Natural killer cell treated with Interleukin-12 subunit alpha and Interleukin-12 subunit beta and Interleukin-15 and Interleukin-18, amount 100 ng/mL, for 72 hours (primary cell): ENCODE measurements around the gene VHLL. TPM values are rescaled to one million over a fixed set of nuclear protein-coding genes. Genes with fewer than 3 reads are reported as not detected.

ENCODE experiments used
- ATAC-seq, 2 donors: fragments of 150-1000 bp; cut with Tn5 transposase in 1 of 2; sonication (Bioruptor Pico), chemical (Tn5 transposase) in 1 of 2; 2 replicates each; pipeline ENCODE4 v1.10.0; 2021
- DNase-seq: peaks from one replicate; pipeline ENCODE4 v3.0.0; 2022; ENCODE audit warnings: low spot score
- H3K27ac Mint-ChIP-seq, 2 donors: 1 replicate in 1 of 2; 2 replicates in 1 of 2; pipeline ENCODE4 v1.8.0; 2022; ENCODE audit warnings: mixed read lengths in 2 of 2, mild to moderate bottlenecking in 1 of 2, moderate library complexity in 1 of 2
- H3K27me3 Mint-ChIP-seq, 2 donors: 1 replicate in 1 of 2; 2 replicates in 1 of 2; pipeline ENCODE4 v1.8.0; 2022; ENCODE audit warnings: mixed read lengths in 2 of 2
- H3K36me3 Mint-ChIP-seq: one replicate; pipeline ENCODE4 v1.8.0; 2022; ENCODE audit warnings: mixed read lengths
- H3K4me1 Mint-ChIP-seq, 2 donors: 1 replicate in 1 of 2; 2 replicates in 1 of 2; pipeline ENCODE4 v1.8.0; 2022; ENCODE audit warnings: low read depth in 2 of 2, mixed read lengths in 2 of 2, mild to moderate bottlenecking in 1 of 2
- H3K4me3 Mint-ChIP-seq: one replicate; pipeline ENCODE4 v1.8.0; 2022; ENCODE audit warnings: mixed read lengths
- H3K9me3 Mint-ChIP-seq: 2 replicates; pipeline ENCODE4 v1.8.0; 2022; ENCODE audit warnings: mixed read lengths
- total RNA-seq, 2 donors: library from RNA; stranded (reverse); gene quantifications; one replicate each; pipeline ENCODE4 v1.2.3, GENCODE V29; 2022

Gene VHLL
- total RNA-seq, 2 donors from 2014 or later = not detected

- Mint-ChIP-seq H3K27me3 (no peaks in the 10 kb centered on the region), H3K4me3 (peak overlapping the region; percentile 99), H3K4me1 (peaks cover 31 to 35% of the 10 kb centered on the region in 2 donors), H3K27ac (peak overlapping the region; percentile 93 to 98), H3K9me3 (no peaks in the 10 kb centered on the region), H3K36me3 (peaks cover 3% of the 10 kb centered on the region)
- DNase-seq (no peak), ATAC-seq (no peak)
Observed at GRCh38 chr1:156283521-156283920, 15.6 kb downstream of the VHLL start.

GRCh38 chr1:156282479-156283222 lies 16.5 kb downstream of the VHLL start, which contains the start of gene SMG5:
SMG5 (minus strand) TSS chr1:156282825; CDS start chr1:156282680, 145 bp downstream.
- DNase-seq (peak; percentile 97), ATAC-seq (peak; percentile 93 to 97)
- Mint-ChIP-seq H3K9me3 (no peaks in the 10 kb centered on the region), H3K27ac (peak within 1 kb of the TSS; percentile 93 to 98), H3K4me3 (peak within 1 kb of the TSS; percentile 99), H3K4me1 (peaks cover 35 to 37% of the 10 kb centered on the region in 2 donors), H3K27me3 (no peaks in the 10 kb centered on the region), H3K36me3 (peaks cover 11% of the 10 kb centered on the region)

DNA sequence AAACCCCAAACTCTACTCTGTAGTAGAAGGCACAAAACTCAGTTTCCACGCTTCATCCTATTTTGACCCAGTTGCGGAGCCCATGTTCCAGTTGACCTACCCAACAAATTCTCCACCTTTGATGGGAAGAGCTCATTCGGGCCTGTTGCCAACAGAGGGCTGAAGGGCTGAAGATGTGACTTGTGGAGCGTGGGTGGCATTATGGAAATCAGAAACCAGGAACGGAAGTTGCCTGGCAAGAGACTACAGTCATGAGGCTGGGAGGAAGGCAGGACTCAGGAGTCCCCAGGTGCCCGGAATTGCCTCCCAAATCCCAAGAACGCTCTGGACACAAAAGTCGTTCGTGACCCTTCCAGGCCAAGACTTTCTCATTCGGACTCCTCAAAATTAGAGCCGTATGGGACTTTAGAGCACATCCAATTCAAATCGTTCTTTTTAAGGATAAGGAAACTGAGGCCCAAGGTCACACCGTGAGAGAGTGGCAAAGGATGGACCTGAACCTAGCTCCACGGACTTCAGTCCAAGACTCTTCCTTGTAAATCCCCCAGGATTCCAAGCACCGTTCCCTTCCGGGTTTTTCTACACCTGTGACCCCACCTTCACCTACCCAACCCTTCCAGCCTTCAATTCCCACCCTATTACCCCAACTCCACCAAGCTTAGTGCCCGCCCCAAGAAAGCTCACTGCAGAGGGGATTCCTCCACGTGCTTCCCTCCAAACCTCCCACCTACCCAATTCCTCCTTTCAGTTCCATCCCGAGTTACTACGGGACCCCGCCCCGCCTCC lies 17.2 kb downstream of the VHLL start:
- no peak for DNase-seq
- Mint-ChIP-seq H3K4me3 (peak overlapping the region; percentile 99), H3K9me3 (no peaks in the 10 kb centered on the region), H3K36me3 (peaks cover 15% of the 10 kb centered on the region), H3K27ac (peak overlapping the region; percentile 93 to 98), H3K4me1 (peaks cover 35 to 42% of the 10 kb centered on the region in 2 donors), H3K27me3 (no peaks in the 10 kb centered on the region)
- ATAC-seq = no peak

GRCh38 chr1:156281281-156281680 lies 17.8 kb downstream of the VHLL start:
- Mint-ChIP-seq H3K9me3 (no peaks in the 10 kb centered on the region), H3K4me3 (peak overlapping the region; percentile 99), H3K27ac (peak overlapping the region; percentile 93 to 98), H3K27me3 (no peaks in the 10 kb centered on the region), H3K4me1 (peaks cover 35 to 42% of the 10 kb centered on the region in 2 donors), H3K36me3 (peaks cover 15% of the 10 kb centered on the region)
- ATAC-seq (peak in 1 of 2 donors; percentile 70), DNase-seq (no peak)

GRCh38 chr1:156279837-156280236 lies 19.3 kb downstream of the VHLL start:
- H3K36me3 Mint-ChIP-seq = peaks cover 20% of the 10 kb centered on the region
- no peaks in the 10 kb centered on the region for H3K9me3 Mint-ChIP-seq
- H3K4me3 Mint-ChIP-seq = peak overlapping the region; percentile 99
- no peak for ATAC-seq
- peak overlapping the region in 1 of 2 donors; percentile 21 for H3K27ac Mint-ChIP-seq
- no peaks in the 10 kb centered on the region for H3K27me3 Mint-ChIP-seq
- H3K4me1 Mint-ChIP-seq = peaks cover 35 to 42% of the 10 kb centered on the region in 2 donors
- DNase-seq = no peak

DNA sequence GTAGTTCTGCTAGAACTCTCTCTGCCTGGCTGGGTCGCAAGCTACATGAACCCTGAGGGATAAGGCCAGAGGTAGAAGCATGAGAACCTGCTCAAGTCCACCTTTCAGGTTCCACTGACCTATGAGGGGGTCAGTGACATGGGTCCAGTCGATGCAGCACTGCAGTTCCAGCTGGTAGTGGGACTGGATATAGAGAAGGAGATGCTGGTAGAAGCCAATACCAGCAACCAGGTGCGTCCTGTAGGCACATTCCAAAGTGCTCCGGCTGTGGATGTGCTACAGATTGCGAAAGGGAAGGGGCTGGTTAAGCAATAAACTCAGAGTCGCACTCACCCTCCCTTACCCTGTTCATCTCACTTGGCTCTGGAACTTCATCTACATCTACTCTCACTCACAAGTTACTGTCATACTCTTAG lies 22.1 kb downstream of the VHLL start:
- ATAC-seq = no peak
- DNase-seq = no peak
- no peak overlapping the region for H3K4me3 Mint-ChIP-seq
- H3K27ac Mint-ChIP-seq = peak overlapping the region in 1 of 2 donors; percentile 52
- no peaks in the 10 kb centered on the region for H3K9me3 Mint-ChIP-seq
- H3K4me1 Mint-ChIP-seq = peaks cover 17 to 27% of the 10 kb centered on the region in 2 donors
- H3K27me3 Mint-ChIP-seq = no peaks in the 10 kb centered on the region
- H3K36me3 Mint-ChIP-seq = peaks cover 40% of the 10 kb centered on the region

DNA sequence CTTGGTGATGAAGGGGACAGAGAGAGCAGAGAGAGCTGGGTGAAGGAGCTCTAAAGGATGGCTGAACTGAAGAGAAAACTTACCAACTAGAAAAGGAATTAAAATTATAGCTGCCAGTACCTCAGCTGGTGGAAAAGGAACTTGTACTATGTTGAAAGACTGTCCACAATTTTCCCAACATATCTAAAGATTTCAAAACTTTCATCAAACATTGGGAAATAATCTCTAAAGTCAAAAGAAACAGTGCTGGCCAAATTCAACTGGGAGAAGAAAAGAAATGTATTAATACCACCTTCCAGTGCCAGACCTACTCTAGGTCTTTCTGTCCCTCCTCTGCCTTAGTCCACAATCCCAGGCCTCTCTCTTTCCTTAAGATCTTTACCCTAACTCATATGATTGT lies 22.6 kb downstream of the VHLL start:
- H3K27ac Mint-ChIP-seq = no peak overlapping the region
- DNase-seq (no peak), ATAC-seq (no peak)
- H3K4me3 Mint-ChIP-seq = no peak overlapping the region
- no peaks in the 10 kb centered on the region for H3K9me3 Mint-ChIP-seq
- peaks cover 13 to 26% of the 10 kb centered on the region in 2 donors for H3K4me1 Mint-ChIP-seq
- H3K27me3 Mint-ChIP-seq = no peaks in the 10 kb centered on the region
- peaks cover 40% of the 10 kb centered on the region for H3K36me3 Mint-ChIP-seq

DNA sequence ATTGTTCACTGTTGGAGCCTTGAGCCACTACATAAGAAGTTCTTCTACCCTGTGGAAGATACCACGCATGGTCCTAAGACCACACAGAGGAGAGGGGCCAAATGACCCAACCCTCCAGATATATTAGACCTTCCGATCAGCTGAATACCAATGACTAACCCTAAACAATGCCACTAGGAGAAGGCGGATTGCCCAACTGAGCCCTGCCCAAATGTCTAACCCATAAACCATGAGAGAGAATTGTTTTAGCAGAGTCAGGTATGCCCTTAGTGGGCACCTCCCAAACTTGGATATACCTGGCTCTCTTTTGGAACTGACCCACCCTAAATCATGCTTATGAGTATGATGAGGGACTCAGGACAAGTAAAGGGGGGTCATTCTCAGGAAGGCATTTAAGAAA lies 28.8 kb downstream of the VHLL start:
- no peak overlapping the region for H3K4me3 Mint-ChIP-seq

GRCh38 chr1:156268336-156268735 lies 30.8 kb downstream of the VHLL start:
- Mint-ChIP-seq H3K4me1 (peaks cover 0 to 7% of the 10 kb centered on the region in 2 donors), H3K27ac (no peak overlapping the region), H3K36me3 (peaks cover 36% of the 10 kb centered on the region), H3K4me3 (no peak overlapping the region), H3K27me3 (no peaks in the 10 kb centered on the region), H3K9me3 (no peaks in the 10 kb centered on the region)
- ATAC-seq (no peak), DNase-seq (no peak)

More for the DNA sequence above, 28.8 kb downstream of the VHLL start:
- DNase-seq = no peak
- H3K27ac Mint-ChIP-seq = no peak overlapping the region
- H3K27me3 Mint-ChIP-seq = no peaks in the 10 kb centered on the region
- no peak for ATAC-seq
- no peaks in the 10 kb centered on the region for H3K9me3 Mint-ChIP-seq
- H3K36me3 Mint-ChIP-seq = peaks cover 42% of the 10 kb centered on the region
- peaks cover 0 to 4% of the 10 kb centered on the region in 2 donors for H3K4me1 Mint-ChIP-seq

GRCh38 chr1:156266051-156266450 lies 33.1 kb downstream of the VHLL start:
- Mint-ChIP-seq H3K27ac (no peak overlapping the region), H3K36me3 (peaks cover 35% of the 10 kb centered on the region), H3K4me3 (no peak overlapping the region), H3K9me3 (no peaks in the 10 kb centered on the region), H3K4me1 (peaks cover 0 to 7% of the 10 kb centered on the region in 2 donors), H3K27me3 (no peaks in the 10 kb centered on the region)
- DNase-seq = no peak
- ATAC-seq = no peak

DNA sequence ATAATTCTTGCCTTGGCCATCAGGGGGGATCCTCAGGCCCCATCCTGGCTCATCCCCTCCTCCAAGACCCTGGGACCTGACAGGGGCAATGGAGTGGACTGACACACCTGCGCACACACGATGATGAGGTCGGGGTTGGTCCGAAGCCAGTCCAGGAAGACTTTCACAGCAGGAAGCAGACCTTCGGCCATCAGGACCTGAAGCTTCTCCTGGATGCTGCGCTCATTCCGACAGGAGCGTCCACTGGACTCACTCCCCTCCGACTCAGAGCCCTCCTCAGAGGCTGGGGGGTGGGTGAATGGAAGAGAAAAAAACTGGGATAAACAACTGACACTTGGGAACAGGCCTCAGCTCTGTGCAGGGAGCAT lies 35.8 kb downstream of the VHLL start:
- H3K4me1 Mint-ChIP-seq = peaks cover under 1 to 8% of the 10 kb centered on the region in 2 donors
- H3K36me3 Mint-ChIP-seq = peaks cover 42% of the 10 kb centered on the region
- no peak overlapping the region for H3K27ac Mint-ChIP-seq
- H3K9me3 Mint-ChIP-seq = no peaks in the 10 kb centered on the region
- no peaks in the 10 kb centered on the region for H3K27me3 Mint-ChIP-seq
- no peak overlapping the region for H3K4me3 Mint-ChIP-seq
- no peak for DNase-seq
- no peak for ATAC-seq

DNA sequence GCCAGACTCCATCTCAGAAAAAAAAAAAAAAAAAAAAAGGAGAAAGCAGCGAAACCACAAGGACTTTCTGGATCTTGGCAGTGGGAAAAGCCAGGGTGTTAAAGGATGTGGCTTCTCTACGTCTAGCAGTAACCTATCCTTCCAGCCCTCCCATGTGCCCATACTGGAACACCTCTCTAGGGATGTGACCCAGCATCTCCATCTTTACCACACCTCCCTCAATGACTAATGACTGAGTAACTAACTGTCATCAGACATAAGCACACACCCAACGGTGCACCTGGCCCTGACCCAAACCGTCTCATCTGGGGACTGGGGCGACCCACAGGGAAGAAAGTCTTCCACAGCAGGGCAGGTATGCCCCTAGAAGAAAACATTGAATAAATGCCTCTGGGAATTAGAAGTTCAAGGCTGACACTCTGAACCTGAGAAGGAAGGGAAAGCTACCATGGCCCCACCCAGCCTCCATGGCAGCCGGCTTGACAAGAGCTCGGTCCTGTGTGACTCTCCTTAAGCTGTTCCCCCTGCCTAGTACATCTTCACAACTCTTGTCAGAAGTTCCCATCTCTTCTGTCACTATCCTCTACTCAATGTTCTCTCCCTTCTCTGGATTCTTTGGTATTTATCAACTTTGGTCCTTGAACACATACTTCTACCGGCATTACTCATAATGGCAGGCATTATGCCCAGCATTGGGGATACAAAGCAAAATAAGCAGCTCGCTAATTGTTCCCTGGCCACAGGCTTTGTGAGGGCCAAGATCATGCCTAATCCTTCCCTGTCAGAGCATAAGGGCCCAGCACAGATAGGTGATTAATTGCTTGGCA lies 36.4 kb downstream of the VHLL start:
- H3K9me3 Mint-ChIP-seq = no peaks in the 10 kb centered on the region
- DNase-seq (no peak), ATAC-seq (peak in 1 of 2 donors; percentile 29)
- H3K4me3 Mint-ChIP-seq = no peak overlapping the region
- no peaks in the 10 kb centered on the region for H3K27me3 Mint-ChIP-seq
- H3K36me3 Mint-ChIP-seq = peaks cover 42% of the 10 kb centered on the region
- no peak overlapping the region for H3K27ac Mint-ChIP-seq
- peaks cover 7 to 14% of the 10 kb centered on the region in 2 donors for H3K4me1 Mint-ChIP-seq

DNA sequence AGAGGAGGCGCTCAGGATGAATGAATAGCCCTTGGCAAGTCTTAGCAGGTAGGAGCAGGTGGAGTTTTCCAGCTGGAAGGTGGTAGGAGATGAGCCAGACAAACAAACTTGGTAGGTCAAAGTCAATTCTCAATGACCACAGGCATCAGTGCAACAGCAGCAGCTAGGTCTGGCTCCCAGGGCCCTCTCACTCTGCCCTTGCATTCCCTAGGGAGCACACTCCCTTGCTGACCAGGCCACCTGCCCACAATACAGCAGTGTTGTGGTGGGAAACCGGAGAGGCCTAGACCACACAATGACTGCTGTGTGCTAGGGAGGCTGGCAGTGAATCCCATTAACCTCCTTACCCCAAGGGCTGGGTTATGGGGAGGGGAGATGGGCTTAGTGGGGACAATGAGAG lies 38.2 kb downstream of the VHLL start:
- H3K4me3 Mint-ChIP-seq = no peak overlapping the region
- no peaks in the 10 kb centered on the region for H3K27me3 Mint-ChIP-seq
- ATAC-seq = no peak
- peaks cover 31% of the 10 kb centered on the region for H3K36me3 Mint-ChIP-seq
- peak overlapping the region in 1 of 2 donors; percentile 33 for H3K27ac Mint-ChIP-seq
- H3K4me1 Mint-ChIP-seq = peaks cover 10 to 18% of the 10 kb centered on the region in 2 donors
- H3K9me3 Mint-ChIP-seq = no peaks in the 10 kb centered on the region
- no peak for DNase-seq
